ENCODE data around the gene ATF6B. TPM values are rescaled to one million over a fixed set of nuclear protein-coding genes. Genes with fewer than 3 reads are reported as not detected.
"Not testable (repeated sequence)": the region's sequence is repeated elsewhere in the genome, so short reads cannot be mapped to it uniquely, and the experiment has no call there.

ATF6B gene
- total RNA-seq, 1 experiment from 2014 or later = 70.2 TPM

DNA sequence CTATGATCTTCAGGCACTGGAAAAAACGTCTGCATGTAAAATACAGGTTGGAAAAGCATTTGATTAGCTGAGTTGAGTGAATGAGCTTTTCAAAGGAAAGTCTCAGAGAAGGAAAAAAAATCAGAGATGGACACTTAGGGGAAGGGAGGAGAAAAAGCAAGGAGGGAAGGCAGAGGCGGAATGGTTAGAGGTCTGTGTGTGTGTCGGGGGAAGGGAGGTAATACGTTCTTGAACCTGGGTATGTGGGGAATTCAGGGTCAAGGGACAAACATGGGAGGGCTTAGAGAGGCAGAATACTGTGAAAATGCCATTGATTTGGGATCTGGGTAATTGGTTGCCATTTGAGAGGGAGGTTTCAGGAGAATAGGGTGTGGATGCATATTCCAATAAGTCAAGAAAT, 18.6 kb upstream of the ATF6B start:
- peaks cover 3% of the 10 kb centered on the region for H3K4me1 ChIP-seq (ENCODE audit: insufficient read depth, low read length, poor library complexity, severe bottlenecking)
- TF ChIP-seq, protein P1, sequence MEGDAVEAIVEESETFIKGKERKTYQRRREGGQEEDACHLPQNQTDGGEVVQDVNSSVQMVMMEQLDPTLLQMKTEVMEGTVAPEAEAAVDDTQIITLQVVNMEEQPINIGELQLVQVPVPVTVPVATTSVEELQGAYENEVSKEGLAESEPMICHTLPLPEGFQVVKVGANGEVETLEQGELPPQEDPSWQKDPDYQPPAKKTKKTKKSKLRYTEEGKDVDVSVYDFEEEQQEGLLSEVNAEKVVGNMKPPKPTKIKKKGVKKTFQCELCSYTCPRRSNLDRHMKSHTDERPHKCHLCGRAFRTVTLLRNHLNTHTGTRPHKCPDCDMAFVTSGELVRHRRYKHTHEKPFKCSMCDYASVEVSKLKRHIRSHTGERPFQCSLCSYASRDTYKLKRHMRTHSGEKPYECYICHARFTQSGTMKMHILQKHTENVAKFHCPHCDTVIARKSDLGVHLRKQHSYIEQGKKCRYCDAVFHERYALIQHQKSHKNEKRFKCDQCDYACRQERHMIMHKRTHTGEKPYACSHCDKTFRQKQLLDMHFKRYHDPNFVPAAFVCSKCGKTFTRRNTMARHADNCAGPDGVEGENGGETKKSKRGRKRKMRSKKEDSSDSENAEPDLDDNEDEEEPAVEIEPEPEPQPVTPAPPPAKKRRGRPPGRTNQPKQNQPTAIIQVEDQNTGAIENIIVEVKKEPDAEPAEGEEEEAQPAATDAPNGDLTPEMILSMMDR (conservative IDR thresholded peaks at IDR 0.05; ENCODE audit: low read depth, low read length) = no peak
- TF ChIP-seq EZH2 (IDR thresholded peaks at IDR 0.05; ENCODE audit: borderline replicate concordance, low read depth, low read length, poor library complexity, severe bottlenecking) = no peak
- H3K27ac ChIP-seq (ENCODE audit: low read depth, low read length, poor library complexity, severe bottlenecking) = no peak overlapping the region
- intact Hi-C loops (cut with micrococcal nuclease; ENCODE audit: unreplicated experiment) = no loop called here
- H3K9me3 ChIP-seq (ENCODE audit: low read depth, low read length, poor library complexity, severe bottlenecking) = no peaks in the 10 kb centered on the region
- no peaks in the 10 kb centered on the region for H3K27me3 ChIP-seq (replicated peaks; ENCODE audit: insufficient read depth, low read depth, low read length, poor library complexity)
- H3K4me3 ChIP-seq (ENCODE audit: low read depth, low read length, poor library complexity, severe bottlenecking) = no peak overlapping the region
- H3K36me3 ChIP-seq (ENCODE audit: insufficient read depth, low read length, poor library complexity, severe bottlenecking) = no peaks in the 10 kb centered on the region
- ChIA-PET CTCF (no interaction called here), POLR2A (ENCODE audit: low non-redundant PET) (no interaction called here)
- DNase-seq (ENCODE audit: low spot score) = no peak
- no TSS peak for BruUV-seq (replicated peaks)

DNA sequence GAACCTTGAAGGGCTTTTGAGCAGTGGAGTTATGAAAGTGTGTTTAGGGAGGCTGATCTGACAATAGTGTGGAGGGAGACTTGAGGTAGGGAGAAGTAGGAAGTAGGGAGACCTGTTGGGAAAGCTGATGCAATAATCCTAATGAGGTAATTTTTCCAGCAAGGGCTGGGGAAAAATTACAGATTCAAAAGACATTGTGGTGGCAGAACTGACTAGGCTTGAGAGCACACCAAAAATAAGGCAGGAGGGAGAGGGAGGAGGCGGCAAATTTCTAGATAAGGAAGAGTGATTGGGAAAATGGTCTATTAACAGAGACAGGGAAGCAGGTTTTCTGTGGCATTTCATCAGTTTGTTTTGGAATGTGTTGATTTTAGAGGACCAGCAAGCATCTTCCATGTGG, 18.2 kb upstream of the ATF6B start:
- Histone ChIP-seq H3K27ac (ENCODE audit: low read depth, low read length, poor library complexity, severe bottlenecking) (no peak overlapping the region), H3K4me3 (ENCODE audit: low read depth, low read length, poor library complexity, severe bottlenecking) (no peak overlapping the region), H3K36me3 (ENCODE audit: insufficient read depth, low read length, poor library complexity, severe bottlenecking) (no peaks in the 10 kb centered on the region), H3K9me3 (ENCODE audit: low read depth, low read length, poor library complexity, severe bottlenecking) (no peaks in the 10 kb centered on the region), H3K27me3 (replicated peaks; ENCODE audit: insufficient read depth, low read depth, low read length, poor library complexity) (no peaks in the 10 kb centered on the region), H3K4me1 (ENCODE audit: insufficient read depth, low read length, poor library complexity, severe bottlenecking) (peaks cover 2% of the 10 kb centered on the region)
- POLR2A ChIA-PET (ENCODE audit: low non-redundant PET) = no interaction called here
- BruUV-seq (replicated peaks) = no TSS peak
- TF ChIP-seq EZH2 (IDR thresholded peaks at IDR 0.05; ENCODE audit: borderline replicate concordance, low read depth, low read length, poor library complexity, severe bottlenecking) = no peak
- TF ChIP-seq, protein P1 (conservative IDR thresholded peaks at IDR 0.05; ENCODE audit: low read depth, low read length) = no peak
- intact Hi-C loops (cut with micrococcal nuclease; ENCODE audit: unreplicated experiment) = no loop called here
- DNase-seq (ENCODE audit: low spot score) = no peak
- CTCF ChIA-PET = no interaction called here

DNA sequence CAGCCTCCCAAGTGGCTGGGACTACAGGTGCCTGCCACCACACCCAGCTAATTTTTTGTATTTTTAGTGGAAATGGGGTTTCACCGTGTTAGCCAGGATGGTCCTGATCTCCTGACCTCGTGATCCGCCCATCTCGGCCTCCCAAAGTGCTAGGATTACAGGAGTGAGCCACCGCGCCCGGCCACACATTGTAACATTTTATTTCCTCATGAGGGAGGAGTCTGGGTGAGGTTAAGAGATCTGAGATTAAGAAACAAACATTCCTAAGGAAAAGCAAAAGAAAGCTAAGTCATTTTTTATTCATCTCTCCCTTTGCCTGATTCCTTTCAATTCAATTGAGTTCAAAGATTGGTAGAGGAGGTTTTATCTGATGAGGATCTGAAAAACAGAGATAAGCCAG, 16.2 kb upstream of the ATF6B start:
- BruUV-seq (replicated peaks); POLR2A ChIA-PET (ENCODE audit: low non-redundant PET); H3K4me3 ChIP-seq (ENCODE audit: low read depth, low read length, poor library complexity, severe bottlenecking); intact Hi-C loops (cut with micrococcal nuclease; ENCODE audit: unreplicated experiment); H3K36me3 ChIP-seq (ENCODE audit: insufficient read depth, low read length, poor library complexity, severe bottlenecking); H3K9me3 ChIP-seq (ENCODE audit: low read depth, low read length, poor library complexity, severe bottlenecking); H3K27ac ChIP-seq (ENCODE audit: low read depth, low read length, poor library complexity, severe bottlenecking); DNase-seq (ENCODE audit: low spot score); CTCF ChIA-PET; H3K27me3 ChIP-seq (replicated peaks; ENCODE audit: insufficient read depth, low read depth, low read length, poor library complexity); H3K4me1 ChIP-seq (ENCODE audit: insufficient read depth, low read length, poor library complexity, severe bottlenecking): not testable (repeated sequence)

DNA sequence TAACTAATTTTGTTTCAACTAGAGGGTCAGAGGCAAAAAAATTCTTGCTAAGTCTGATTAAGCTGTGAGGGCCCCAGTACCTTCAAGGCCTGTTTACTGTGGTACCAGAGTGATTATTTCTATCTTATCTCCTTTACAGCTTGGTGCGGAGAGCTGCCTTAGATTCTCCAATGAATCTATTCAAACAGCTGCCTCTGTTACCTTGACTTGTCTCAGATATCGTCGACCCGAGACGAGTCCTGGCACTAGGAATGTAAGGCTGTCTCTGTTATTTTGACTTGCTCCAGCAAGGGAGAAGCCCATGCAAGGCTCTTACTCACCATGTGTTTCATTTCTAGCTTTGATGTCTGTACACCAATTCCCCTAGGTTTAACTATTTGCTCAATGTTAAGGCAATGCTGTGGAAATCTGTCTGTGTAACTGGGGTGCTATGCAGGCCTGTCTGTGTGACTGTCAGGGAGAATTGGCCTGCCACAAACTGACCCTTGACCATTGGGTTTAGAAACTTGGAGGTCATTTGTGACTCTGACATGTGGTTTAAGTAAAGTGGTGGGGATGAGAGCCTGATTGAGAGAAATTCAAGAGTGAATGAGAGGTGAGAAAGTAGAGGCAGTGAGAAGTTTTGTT, 12.5 kb upstream of the ATF6B start:
- Histone ChIP-seq H3K9me3 (ENCODE audit: low read depth, low read length, poor library complexity, severe bottlenecking) (no peaks in the 10 kb centered on the region), H3K27me3 (replicated peaks; ENCODE audit: insufficient read depth, low read depth, low read length, poor library complexity) (no peaks in the 10 kb centered on the region), H3K36me3 (ENCODE audit: insufficient read depth, low read length, poor library complexity, severe bottlenecking) (no peaks in the 10 kb centered on the region), H3K4me1 (ENCODE audit: insufficient read depth, low read length, poor library complexity, severe bottlenecking) (peaks cover 3% of the 10 kb centered on the region), H3K4me3 (ENCODE audit: low read depth, low read length, poor library complexity, severe bottlenecking) (no peak overlapping the region), H3K27ac (ENCODE audit: low read depth, low read length, poor library complexity, severe bottlenecking) (no peak overlapping the region)
- POLR2A ChIA-PET (ENCODE audit: low non-redundant PET) = no interaction called here
- no TSS peak for BruUV-seq (replicated peaks)
- DNase-seq (ENCODE audit: low spot score) = no peak
- TF ChIP-seq, protein P1 (conservative IDR thresholded peaks at IDR 0.05; ENCODE audit: low read depth, low read length) = no peak
- TF ChIP-seq EZH2 (IDR thresholded peaks at IDR 0.05; ENCODE audit: borderline replicate concordance, low read depth, low read length, poor library complexity, severe bottlenecking) = no peak
- CTCF ChIA-PET = no interaction called here
- intact Hi-C loops (cut with micrococcal nuclease; ENCODE audit: unreplicated experiment) = no loop called here
